ENCODE measurements around the gene GCSAM.
"Not testable (repeated sequence)": the region's sequence is repeated elsewhere in the genome, so short reads cannot be mapped to it uniquely, and the experiment has no call there.

GCSAM gene

DNA sequence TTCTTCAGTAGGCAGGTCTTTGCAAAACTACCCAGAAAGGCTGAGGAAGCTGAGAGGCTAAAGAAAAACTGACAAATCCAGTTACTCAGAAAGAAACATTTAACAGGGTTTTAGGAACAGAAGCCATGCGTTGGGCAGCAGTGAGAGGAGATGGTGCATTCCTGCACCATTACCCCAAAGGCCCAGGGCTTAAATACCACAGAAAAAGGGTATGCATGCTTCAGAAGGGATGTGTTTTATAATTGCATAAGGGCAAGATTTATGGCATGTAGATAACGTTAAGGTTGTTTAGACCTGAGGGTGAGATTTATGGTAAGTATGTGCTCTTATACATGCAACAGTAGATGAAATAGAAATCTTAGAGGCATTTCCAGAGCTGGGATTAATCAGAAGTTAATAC is 36.9 kb downstream of the GCSAM start:
- no peak for DNase-seq

DNA sequence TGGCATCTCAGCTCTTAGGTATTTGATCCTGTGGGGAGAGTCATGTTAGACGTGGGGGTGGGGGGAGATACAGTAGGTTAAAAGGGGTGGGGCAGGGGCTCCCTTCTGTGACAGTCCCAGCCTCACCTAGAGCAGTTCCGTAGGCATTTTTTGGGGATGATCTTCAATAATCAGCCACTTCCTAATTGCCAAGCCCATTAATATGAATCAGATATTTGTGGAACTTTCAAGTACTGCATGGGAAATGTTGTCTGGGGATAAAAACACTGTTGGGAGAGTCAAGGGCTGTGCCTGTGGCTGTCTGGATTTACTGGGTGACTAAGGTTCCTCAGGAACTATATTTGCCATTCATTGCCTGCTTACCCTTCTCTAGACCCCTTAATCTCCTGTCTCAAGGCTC is 37.3 kb downstream of the GCSAM start:
- no peak for DNase-seq

DNA sequence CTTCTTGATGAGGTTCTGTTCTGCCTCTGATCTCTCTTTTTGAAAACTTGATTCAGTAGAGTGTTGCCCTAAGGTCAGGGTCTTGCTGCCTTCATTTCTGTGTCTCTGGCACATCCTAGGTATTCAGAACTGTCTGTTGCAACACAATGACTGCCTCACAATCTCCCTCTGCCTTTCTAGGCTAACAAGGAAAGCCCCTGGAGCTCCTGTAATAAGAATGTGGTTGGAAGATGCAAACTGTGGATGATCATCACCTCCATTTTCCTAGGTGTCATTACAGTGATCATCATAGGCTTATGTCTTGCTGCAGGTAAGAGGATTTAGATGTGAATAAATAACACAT is 39.9 kb downstream of the GCSAM start:
- DNase-seq: no peak

DNA sequence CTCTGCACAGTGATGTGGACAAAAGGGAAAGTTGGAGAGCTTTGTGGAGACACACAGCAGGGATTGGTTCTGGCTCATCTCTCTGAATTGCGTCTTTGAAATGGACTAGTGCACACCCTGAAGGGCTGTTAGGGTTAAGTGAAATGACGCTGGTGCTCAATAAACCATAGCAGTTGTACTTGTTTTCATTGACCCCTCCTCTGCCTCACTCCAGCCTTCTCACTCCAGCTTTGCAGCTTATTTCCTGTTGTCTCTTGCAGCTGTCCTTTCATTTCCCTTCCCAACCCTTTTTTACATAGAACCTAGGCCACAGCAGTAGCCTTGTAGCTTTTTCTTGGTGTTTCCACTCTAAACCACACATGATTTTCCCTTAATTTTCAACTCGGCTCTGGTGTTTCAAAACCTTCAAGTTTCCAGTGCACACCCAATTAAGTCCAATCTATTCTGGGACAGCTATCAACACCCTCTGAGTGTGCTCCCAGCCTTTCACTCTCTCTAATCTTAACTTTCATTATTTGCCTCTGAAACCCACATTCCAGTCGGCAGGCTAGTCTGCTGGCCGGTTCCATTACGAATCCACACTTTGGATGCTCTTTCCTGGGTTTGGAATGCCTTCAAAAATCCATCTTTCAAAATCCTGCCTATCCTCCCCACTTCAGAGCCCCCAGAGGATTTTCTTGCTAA is 40.4 kb downstream of the GCSAM start:
- DNase-seq: no peak

DNA sequence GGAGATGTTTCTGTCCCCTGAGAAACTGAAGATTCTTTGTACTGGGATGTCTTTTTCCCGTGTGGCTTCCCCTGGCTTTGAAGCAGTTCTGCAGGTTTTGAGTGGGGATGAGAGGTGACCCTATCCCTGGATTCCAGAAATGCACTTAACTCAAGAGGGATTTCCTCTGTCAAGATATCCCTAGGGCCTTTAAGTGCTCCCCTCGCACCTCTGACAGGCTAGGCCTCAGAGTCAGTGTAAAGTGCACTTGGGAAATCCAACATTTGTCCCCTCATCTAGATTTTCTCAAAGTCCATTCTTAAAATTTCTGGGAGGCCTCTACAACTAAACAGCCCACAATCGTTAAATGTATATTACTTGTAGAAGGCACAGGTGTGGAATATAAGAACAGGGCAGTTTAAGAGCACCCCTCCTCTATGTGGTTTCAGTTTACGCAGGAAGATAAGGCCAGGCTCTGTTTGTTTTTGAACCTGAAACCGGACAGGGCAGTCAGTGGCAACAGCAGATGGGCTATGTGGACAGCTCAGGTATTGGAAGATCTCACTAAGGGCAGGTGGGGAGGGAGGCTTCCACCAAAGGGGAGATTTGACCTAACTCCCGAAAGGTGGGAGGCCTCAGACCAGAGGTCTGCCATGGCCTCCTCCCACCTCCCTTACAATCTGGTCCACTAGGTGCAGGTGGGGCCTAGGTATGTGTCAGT is 42.0 kb downstream of the GCSAM start:
- no peak for DNase-seq

DNA sequence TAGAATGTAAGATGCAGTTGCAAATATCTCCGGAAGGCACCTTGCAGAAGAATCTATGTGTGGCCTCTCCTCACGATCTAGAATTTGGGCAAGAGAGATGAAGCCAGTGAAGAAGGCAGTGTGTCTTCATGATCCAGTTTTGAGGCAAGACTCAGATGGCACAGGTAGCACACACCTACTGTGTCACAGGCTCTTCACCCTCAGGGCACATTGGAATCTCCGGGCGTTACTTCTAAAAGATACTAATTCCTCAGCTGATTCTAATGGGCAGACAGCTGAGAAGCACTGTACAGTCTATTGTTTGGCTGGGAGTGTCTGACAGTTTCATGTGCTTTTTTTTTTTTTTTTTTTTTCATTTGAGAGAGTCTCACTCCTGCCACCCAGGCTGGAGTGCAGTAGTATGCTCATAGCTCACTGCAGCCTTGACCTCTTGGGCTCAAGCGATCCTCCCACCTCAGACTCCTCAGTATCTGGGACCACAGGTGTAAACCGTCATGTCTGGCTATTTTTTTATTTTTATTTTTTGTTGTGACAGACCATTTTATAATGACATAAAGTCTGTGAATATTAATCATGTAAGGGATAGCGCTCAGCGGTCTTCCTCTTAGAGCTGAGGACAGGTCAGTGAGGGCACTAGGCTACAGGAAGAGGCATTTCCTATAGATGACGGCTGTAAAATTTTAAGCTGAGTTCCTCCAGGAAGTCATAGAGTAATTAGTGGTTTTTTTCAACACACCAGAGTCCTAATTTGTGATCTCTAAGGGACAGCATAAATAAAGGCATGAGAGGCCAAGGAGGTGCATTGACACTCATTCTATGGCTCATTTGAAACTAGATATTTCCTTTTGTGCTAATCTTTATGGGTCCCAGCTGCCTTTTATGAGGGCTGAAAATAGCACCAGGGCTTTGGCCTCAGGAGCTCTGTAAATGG is 42.8 kb downstream of the GCSAM start:
- no peak for DNase-seq

DNA sequence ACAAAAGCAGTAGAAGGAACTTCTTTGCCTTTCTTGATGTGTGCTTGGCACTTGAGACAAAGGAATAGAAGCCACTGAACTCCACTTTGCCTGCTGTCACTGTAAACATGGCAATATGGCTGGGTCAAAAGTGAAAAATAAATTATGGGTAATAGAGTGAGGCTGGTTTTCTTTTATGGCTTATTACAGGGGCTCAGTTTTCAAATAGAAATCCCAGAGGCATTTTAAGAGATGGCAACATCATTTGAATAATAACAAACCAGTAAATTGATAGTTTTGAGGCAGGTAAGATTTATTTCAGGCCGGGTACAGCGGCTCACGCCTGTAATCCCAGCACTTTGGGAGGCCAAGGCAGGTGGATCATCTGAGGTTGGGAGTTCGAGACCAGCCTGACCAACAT is 44.1 kb downstream of the GCSAM start:
- no peak for DNase-seq

DNA sequence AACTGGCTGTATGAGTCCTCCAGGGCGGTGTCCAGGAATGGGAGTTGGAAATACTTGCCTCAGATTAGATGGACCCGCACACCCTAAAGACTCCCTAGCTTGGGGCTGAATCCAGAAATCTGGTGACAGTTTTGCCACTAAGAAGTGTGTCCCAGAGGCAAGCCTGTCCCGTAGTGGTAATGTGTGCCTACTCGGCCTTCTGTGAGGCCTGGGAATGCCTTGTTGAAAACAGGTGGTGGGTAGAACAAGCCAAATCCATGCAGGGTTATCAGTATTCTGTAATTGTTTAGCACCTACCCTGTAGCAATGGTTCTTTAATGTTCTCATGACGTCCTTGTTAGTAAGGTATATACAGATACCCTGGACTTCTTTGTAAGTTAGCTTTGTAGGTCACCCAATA is 45.3 kb downstream of the GCSAM start:
- DNase-seq: no peak

DNA sequence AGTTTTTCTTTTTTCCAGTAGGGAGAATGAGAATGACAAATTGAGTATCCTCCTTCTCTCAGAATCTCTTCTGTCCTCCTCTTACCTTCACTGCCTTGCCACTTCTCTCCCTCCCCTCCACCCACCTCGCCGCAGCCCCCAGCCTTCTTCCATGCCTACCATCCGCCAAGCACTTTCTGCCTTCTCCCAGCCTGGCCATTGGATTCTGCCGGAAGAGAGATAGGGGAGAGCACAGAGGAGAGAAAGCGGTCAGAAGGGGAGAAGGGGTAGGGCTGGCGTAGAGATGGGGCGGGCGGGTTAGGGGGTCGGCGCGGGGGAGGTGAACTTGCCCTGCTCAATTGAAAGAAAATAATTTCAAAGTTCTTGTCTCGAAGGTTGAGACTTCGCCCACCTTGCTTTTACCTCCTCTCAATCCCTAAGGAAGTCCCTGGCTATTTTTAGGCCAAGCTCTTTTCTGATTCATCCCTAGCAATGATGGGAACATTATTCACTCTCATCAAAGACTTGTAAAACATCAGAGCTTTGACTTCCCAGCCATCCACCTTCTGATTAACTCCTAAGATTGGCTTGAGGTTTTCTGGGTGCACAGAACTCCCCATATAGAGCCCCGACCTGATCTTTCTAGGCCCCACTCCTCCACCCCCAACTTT is 46.0 kb downstream of the GCSAM start:
- DNase-seq: no peak

DNA sequence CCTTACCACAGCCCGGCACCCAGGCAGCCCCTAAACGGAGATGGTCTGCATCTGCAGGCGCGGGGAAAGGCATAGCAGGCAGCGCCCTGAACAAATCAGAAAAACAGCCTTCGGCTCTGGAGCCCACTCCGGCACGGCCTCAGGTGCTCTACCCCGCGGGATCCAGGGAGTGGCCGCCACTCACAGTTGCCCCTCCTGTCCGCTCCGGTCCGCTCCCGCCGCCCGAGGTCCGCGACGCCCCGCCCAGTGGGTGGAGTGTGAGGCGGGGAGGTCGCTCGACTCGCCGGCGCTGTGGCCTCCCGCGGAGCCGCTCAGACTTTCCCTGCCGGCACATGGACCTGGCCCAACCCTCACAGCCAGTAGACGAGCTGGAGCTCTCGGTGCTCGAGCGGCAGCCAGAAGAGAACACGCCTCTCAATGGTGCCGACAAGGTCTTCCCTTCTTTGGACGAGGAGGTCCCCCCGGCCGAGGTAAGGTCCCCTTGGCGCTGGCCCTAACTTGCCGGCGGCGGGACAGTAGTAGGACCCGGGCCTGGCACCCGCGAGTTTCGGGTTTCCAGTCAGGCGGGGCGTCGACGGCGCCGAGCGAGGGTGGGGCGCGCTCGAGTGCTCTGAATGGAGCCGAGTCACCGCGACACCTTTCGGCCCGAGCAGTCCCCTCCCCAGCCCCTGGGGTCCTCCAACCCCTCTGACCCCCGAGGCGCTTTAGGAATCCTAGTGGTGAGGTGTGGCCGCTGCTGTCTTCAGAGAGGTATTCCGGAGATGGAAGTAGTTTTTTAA is 46.8 kb downstream of the GCSAM start, which contains the start of gene C3orf52:
Gene C3orf52 (plus strand): TSS at position 314 of the 779 bp plus-strand sequence. CDS start 19 bp downstream, at position 333.
- peak; percentile 63 for DNase-seq

DNA sequence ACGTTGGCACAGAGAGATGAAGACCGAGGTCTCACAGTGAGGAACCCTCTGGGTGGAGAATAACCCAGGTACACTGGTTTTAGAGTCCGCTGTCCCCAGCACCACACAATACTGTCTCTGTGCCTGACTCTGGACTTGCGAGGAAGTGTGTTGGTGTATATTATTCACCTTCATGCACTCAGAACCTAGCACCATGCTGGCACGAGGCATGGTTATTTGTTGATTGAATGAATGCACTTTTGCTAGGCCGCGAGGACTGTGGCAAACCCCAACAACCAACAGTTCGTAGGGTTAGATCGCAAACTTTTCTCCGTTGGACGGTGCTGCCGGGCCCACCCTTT is 47.3 kb downstream of the GCSAM start:
- DNase-seq: no peak

DNA sequence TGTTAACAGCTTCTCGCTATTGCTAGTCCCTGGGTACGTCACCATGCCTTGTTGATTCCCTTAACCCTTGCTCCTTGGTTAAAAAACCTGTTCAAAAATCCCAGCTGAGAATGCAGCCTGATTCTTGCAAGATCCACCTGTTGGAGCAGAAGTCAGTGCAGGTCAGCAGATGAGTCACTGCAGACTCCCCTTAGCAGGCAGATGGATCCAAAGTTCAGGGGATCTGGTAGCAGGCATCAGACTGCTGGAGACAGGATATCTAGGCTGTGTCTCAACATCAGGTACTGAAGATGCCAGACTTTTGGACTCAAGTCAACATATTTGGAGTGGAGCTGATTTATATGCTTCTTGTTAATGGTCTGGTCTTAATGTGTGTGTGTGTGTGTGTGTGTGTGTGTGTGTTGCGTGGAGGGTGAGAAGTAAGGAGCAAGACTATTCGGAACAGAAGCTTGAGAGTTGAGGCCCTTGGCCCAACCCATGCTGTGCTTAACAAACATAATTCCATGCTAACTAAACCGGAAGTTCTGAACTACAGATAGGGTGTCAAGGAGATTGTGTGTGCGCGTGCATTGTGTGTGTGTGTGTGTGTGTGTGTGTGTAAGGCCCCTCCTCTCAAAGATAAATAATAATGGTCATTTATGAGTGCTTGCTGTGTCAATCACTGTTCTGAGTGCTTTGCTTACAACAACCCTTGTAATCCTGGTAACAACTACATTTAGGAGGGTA is 47.9 kb downstream of the GCSAM start:
- DNase-seq: no peak

DNA sequence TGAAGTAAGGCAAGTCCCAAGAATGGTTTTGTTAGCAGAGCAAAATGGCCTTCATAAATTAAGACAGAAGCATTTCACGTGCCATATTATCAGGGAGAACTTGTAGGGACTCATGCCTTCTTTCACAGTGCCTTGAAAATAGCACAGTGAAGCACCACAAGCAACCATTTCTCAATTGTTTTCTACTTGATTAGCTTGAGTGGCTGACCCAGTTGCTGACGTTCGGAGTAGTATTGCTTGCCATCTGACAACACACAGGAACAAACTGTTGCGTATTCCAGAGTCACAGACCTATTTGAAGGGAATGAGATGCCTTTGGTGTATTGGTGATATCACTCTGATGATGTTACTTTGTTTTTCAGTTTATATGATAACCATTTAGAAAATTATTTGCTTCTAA is 49.8 kb downstream of the GCSAM start:
- no peak for DNase-seq

DNA sequence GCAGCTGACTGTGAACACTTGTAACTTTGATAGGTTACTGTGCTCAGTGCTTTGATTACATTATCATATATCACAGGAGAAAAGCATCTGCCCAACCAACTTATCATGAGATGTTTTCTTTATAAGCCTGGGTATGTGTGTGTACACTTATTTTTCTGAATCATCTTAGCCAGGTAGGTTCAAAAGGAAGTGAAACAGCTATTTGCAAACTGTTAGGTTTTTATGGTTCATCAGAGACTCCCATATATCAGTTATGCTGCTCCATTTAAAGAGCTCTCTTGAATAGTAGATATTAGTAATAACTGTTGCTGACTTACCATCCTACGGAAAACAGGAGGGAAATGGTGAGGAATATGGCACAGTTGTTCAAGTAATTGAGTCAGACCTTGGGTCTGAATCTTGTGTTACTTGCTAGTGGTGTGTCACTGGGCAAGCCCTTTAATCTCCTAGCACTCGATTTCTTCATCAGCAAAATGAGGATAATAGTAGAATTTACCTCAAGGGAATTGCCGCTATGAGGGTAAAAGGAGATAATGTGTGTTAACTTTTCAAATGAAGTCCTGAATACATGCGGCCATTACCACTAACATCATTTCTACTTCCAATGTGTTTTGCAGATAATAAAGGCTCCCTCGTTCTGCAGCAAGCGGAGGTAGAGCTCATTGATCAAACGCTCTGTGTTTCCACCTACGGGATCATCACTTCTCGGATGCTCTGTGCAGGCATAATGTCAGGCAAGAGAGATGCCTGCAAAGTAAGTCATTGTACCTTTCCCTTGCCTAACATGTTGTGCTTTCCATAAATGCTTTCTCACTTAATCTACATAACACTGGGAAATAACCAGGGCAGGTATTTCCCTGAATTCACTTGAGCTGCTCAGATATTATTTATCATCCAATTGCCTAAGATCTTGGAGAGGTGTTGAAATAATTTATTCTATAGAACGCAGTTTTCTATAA is 54.6 kb downstream of the GCSAM start:
- no peak for DNase-seq

DNA sequence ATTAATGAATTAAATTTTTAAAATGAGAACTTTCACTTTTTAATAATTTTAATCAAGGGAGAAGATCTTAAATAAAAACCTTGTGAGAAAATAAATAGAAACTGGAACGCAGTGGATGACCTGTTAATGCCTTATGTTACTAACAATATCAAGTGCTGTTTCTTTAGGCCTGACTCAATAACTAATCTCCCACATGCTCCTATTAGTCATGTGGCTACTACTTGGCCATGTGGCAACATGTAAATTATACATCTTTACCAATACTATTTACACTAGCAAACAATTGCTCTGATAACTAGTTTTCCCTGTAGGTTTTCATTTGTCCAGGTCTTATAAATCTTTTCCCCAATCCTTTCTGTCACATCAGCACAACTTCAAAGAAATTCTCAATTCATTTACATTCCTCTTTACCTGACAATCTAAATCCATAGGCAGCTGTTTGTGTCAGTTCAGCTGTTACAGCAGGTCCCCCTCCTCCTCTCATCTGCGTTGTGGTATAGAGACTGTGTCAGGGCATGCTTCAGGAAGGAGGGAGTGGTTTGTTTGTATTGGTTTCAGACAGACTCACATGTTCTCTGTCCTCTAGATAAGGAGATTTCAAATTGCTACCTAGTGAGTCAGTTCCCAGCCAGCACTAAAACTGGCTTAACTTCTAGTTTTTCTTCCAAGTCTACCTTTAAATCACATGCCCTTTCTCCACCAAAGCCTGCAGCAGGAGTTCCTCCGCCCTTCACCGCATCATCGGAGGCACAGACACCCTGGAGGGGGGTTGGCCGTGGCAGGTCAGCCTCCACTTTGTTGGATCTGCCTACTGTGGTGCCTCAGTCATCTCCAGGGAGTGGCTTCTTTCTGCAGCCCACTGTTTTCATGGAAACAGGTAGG is 58.2 kb downstream of the GCSAM start:
- DNase-seq: no peak

DNA sequence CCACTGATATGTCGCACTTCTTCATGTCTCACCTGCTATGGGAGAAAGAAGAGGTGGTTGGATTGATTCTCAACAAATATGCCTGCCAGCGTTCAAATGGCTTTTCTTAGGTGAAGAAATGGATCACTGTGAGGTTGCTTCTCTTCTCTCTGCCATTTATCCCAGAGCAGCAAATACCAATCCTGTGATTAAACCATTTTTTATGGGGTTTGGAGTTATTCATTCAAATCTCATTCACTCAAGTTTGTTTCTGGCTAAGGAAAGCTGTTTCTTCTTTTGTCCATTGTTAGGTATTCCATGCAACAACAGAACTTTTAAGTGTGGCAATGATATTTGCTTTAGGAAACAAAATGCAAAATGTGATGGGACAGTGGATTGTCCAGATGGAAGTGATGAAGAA is 59.0 kb downstream of the GCSAM start:
- DNase-seq: no peak

DNA sequence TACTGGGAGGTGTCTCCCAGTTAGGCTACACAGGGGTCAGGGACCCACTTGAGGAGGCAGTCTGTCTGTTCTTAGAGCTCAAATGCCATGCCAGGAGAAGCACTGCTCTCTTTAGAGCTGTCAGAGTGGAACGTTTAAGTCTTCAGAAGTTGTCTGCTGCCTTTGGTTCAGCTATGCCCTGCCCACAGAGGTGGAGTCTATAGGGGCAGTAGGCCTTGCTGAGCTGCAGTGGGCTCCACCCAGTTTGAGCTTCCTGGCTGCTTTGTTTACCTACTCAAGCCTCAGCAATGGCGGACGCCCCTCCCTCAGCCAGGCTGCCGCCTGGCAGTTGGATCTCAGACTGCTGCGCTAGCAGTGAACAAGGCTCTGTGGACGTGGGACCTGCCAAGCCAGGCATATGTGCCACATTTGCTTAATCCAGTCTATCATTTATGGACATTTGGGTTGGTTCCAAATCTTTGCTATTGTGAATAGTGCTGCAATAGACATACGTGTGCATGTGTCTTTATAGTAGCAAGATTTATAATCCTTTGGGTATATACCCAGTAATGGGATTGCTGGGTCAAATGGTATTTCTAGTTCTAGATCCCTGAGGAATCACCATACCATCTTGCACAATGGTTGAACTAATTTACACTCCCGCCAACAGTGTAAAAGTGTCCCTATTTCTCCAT is 60.5 kb downstream of the GCSAM start:
- DNase-seq: not testable (repeated sequence)

Data from RPMI8226 (cell line).